AG10803 (cell line): ENCODE measurements around the gene DCLRE1B.

Source experiments
- DNase-seq: peaks from one replicate; pipeline ENCODE4 v3.0.0; 2010; ENCODE audit warnings: low read depth
- H3K4me3 ChIP-seq: 2 replicates; pipeline ENCODE4 v1.5.1; 2011; ENCODE audit warnings: mild to moderate bottlenecking, low read length, control low read depth
- CTCF ChIP-seq: conservative IDR thresholded peaks from 2 replicates; pipeline ENCODE4 v1.5.1; 2011; ENCODE audit warnings: mild to moderate bottlenecking, low read length, control low read depth, inconsistent platforms

DCLRE1B gene

GRCh38 chr1:113941245-113941559, 36.1 kb downstream of the DCLRE1B start:
- no peak overlapping the region for H3K4me3 ChIP-seq
- no peak for DNase-seq
- no peak for TF ChIP-seq CTCF

DNA sequence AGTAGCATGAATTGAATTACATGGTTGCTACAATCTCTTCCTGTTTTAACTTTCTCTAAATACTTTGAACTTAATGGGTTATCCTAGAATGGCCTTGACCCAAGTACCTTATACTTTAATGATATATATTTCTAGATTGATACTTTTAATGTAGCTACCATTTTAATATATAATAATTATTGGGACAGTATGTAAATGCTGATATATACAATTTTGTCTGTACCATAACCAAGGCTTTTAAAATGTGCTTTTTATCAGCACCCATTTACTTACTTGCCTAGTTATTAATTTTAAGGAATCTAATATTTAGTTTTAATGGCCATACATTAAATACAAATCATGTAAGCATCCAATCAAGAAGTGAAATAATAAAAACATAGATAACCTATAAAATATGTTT, 37.4 kb downstream of the DCLRE1B start:
- no peak for DNase-seq
- no peak overlapping the region for H3K4me3 ChIP-seq
- no peak for TF ChIP-seq CTCF

- H3K4me3 ChIP-seq = no peak overlapping the region
- 0 out of 2 replicates have a peak, but pooled peaks have one; percentile 9 for TF ChIP-seq CTCF
- DNase-seq = peak; percentile 81
Observed at GRCh38 chr1:113943028-113943811, 38.1 kb downstream of the DCLRE1B start.

DNA sequence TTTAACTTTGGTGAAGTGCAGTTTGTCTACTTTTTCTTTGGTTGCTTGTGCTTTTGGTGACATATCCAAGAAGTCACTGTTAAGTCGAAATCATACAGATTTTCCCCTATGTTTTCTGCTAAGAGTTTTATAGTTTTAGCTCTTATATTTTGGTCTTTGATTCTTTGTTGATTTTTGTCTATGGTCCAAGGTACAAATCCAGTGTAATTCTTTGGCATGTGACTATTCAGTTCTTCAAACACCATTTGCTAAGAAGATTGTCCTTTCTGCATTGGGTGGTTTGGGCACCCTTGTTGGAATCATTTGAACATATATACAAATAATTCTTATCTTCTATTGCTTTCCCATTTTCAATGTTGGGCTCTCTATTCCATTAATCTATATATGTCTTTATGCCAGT, 40.2 kb downstream of the DCLRE1B start:
- DNase-seq = no peak
- no peak for TF ChIP-seq CTCF

DNA sequence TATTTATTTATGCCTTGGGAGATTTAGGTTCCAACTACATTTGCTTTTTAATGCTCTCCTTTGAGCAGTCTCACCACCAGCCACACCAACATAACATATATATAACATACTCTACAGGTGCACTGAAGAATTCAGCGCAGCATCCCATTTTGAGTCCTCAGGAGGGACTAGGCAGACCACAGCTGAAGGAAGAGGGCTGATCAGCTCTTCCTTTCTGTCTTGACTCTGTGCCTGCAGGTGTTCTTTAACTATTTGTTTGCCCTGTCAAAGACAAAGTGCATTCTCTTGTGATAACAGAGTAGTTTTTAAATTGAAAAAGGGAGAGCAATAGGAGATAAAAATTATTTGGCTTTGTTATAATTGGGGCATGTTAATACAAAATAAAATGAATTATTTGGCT, 41.0 kb downstream of the DCLRE1B start:
- H3K4me3 ChIP-seq = no peak overlapping the region
- no peak for TF ChIP-seq CTCF

More for the DNA sequence above, 40.2 kb downstream of the DCLRE1B start:
- no peak overlapping the region for H3K4me3 ChIP-seq

GRCh38 chr1:113946678-113947387, 41.7 kb downstream of the DCLRE1B start:
- no peak overlapping the region for H3K4me3 ChIP-seq
- no peak for TF ChIP-seq CTCF
- no peak for DNase-seq

More for the DNA sequence above, 41.0 kb downstream of the DCLRE1B start:
- DNase-seq = no peak
